Activated CD8-positive, alpha-beta memory T cell treated with anti-CD3 and anti-CD28 coated beads, Interleukin-2, amount 10 ng/mL, durations not matched to agents 7 days and 5 days (primary cell): Measurements from ENCODE around the gene UXS1. TPM values are rescaled to one million over a fixed set of nuclear protein-coding genes. Genes with fewer than 3 reads are reported as not detected.
"Not testable (repeated sequence)": the region's sequence is repeated elsewhere in the genome, so short reads cannot be mapped to it uniquely, and the experiment has no call there.

Experiments
- ATAC-seq: fragments of 150-1000 bp; cut with Tn5 transposase; one replicate; pipeline ENCODE4 v1.10.0; 2021; ENCODE audit warnings: moderate library complexity
- CTCF ChIA-PET: fragments of 350-600 bp; sonication (Branson Sonifier 250); formaldehyde crosslinking; loops from one replicate; lab custom pipeline; 2021; ENCODE audit warnings: antibody characterized with exemption; lab: Charles Lee
- DNase-seq: peaks from one replicate; pipeline ENCODE4 v3.0.0-alpha.2; 2020
- H3K27ac Mint-ChIP-seq: one replicate; pipeline ENCODE4 v1.8.0; 2021; ENCODE audit warnings: mild to moderate bottlenecking, mixed read lengths
- H3K27me3 Mint-ChIP-seq: one replicate; pipeline ENCODE4 v1.8.0; 2021; ENCODE audit warnings: mixed read lengths
- H3K36me3 Mint-ChIP-seq: one replicate; pipeline ENCODE4 v1.8.0; 2021; ENCODE audit warnings: mild to moderate bottlenecking, mixed read lengths
- H3K4me1 Mint-ChIP-seq: one replicate; pipeline ENCODE4 v1.8.0; 2021; ENCODE audit warnings: mixed read lengths
- H3K4me3 Mint-ChIP-seq: one replicate; pipeline ENCODE4 v1.8.0; 2021; ENCODE audit warnings: mild to moderate bottlenecking, moderate library complexity, mixed read lengths
- H3K9me3 Mint-ChIP-seq: one replicate; pipeline ENCODE4 v1.8.0; 2022; ENCODE audit warnings: low read depth, mixed read lengths
- total RNA-seq, 2 experiments: library from RNA; stranded (reverse); gene quantifications; one replicate each; pipeline ENCODE4 v1.2.3, GENCODE V29; 2021

Gene UXS1
- total RNA-seq = 100 to 1,000 TPM in 1 of 2 experiments, 10 to 100 TPM in 1; 90.0 to 115 TPM

GRCh38 chr2:106193977-106194778, at the start of gene UXS1:
Gene UXS1 (minus strand): TSS chr2:106194301. CDS start chr2:106194241, 60 bp downstream.
- peaks cover 4% of the 10 kb centered on the region for H3K27me3 Mint-ChIP-seq
- H3K9me3 Mint-ChIP-seq = no peaks in the 10 kb centered on the region
- peaks cover 16% of the 10 kb centered on the region for H3K36me3 Mint-ChIP-seq
- ATAC-seq (peak; percentile 83), DNase-seq (peak; percentile 98)
- peak within 1 kb of the TSS; percentile 87 for H3K4me3 Mint-ChIP-seq
- H3K4me1 Mint-ChIP-seq = peaks cover 40% of the 10 kb centered on the region
- CTCF ChIA-PET = interaction anchor here (1.3 to 1.6 kb wide), 3 partner anchors 11 to 34 kb away, joined by 4 to 7 read pairs (median 7); no protein-coding TSS in a partner anchor
- H3K27ac Mint-ChIP-seq = peak within 1 kb of the TSS; percentile 86

GRCh38 chr2:106239491-106239890, 45.4 kb upstream of the UXS1 start:
- H3K4me3 Mint-ChIP-seq, H3K27ac Mint-ChIP-seq, H3K27me3 Mint-ChIP-seq, ATAC-seq, CTCF ChIA-PET, DNase-seq, H3K4me1 Mint-ChIP-seq: not testable (repeated sequence)
- H3K36me3 Mint-ChIP-seq = peaks cover 11% of the 10 kb centered on the region
- H3K9me3 Mint-ChIP-seq = peaks cover 22% of the 10 kb centered on the region

DNA sequence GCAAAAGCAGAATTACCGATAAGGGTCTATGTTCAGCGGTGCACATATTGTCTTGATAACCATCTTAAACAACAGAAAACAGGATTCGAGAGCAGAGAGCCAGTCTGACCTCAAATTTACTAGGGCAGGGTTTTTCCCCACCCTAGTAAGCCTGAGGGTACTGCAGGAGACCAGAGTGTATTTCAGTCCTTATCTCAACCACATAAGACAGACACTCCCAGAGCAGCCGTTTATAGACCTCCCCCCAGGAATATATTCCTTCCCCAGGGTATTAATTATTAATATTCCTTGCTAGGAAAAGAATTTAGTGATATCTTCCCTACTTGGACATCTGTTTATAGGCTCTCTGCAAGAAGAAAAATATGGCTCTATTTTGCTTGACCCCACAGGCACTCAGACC, 41.3 kb upstream of the UXS1 start:
- H3K9me3 Mint-ChIP-seq = peaks cover 27% of the 10 kb centered on the region
- H3K4me3 Mint-ChIP-seq, H3K27me3 Mint-ChIP-seq, H3K27ac Mint-ChIP-seq, CTCF ChIA-PET, H3K4me1 Mint-ChIP-seq, DNase-seq, ATAC-seq: not testable (repeated sequence)
- H3K36me3 Mint-ChIP-seq = peaks cover 16% of the 10 kb centered on the region

DNA sequence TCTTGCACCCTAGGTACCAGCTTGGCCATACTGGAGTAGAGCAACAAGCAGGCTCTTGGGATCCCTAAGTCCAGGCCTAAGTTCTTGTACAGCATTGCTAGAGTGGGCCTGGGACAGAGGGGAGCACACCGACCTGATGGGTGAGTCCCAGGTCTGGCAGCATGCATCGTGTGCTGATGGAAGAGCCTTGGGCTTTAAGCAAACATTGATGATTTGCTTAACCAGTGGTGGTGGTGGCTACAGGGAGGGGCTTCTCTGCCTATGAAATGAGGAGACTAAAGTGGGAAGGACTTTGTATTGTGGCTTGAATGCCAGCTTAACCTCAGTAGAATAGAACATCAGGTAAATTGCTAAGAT, 39.2 kb upstream of the UXS1 start:
- ATAC-seq (no peak), DNase-seq (no peak)
- Mint-ChIP-seq H3K27ac (no peak overlapping the region), H3K4me1 (no peaks in the 10 kb centered on the region), H3K9me3 (peaks cover 27% of the 10 kb centered on the region), H3K4me3 (no peak overlapping the region), H3K27me3 (peaks cover 6% of the 10 kb centered on the region), H3K36me3 (peaks cover 16% of the 10 kb centered on the region)
- CTCF ChIA-PET = no interaction called here

DNA sequence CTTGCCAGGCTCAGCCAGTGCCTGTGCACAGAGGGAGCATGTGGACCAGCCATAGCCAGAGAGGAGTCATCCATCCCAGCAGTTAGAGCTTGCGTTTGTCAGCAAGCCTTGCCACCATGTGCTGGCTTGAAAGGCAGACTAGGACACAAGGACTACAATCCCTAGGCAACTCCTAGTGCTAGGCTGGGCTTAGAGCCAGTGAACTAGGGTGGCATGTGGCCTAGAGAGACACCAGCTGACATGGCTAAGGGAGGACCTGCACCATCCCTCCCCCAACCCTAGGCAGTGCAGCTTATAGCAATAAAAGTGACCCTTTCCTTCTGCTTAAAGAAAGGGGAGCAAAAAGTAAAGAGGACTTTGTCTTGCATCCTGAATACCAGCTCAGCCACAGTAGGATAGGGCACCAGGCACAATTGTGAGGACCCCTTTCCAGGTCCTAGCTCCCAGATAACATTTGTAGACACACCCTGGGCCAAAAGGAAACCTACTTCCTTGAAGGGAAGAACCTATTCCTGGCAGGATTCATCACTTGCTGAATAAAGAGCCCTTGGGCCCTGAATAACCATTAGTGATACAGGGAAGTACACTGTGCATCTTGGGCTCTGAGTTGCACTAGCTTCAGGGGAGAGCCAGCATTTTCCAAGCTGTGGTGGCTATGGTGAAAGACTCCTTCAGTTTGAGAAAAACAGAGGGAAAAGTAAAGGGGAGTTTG, 38.7 kb upstream of the UXS1 start:
- H3K36me3 Mint-ChIP-seq = peaks cover 16% of the 10 kb centered on the region
- H3K9me3 Mint-ChIP-seq = peaks cover 27% of the 10 kb centered on the region
- no peak overlapping the region for H3K27ac Mint-ChIP-seq
- peaks cover 6% of the 10 kb centered on the region for H3K27me3 Mint-ChIP-seq
- no peak overlapping the region for H3K4me3 Mint-ChIP-seq
- DNase-seq (no peak), ATAC-seq (no peak)
- CTCF ChIA-PET = no interaction called here
- H3K4me1 Mint-ChIP-seq = no peaks in the 10 kb centered on the region

- Mint-ChIP-seq H3K27me3 (peaks cover 3% of the 10 kb centered on the region), H3K4me3 (no peak overlapping the region), H3K36me3 (no peaks in the 10 kb centered on the region), H3K4me1 (no peaks in the 10 kb centered on the region), H3K27ac (no peak overlapping the region), H3K9me3 (no peaks in the 10 kb centered on the region)
- ATAC-seq (no peak), DNase-seq (no peak)
- CTCF ChIA-PET = no interaction called here
Observed at GRCh38 chr2:106223347-106223746, 29.2 kb upstream of the UXS1 start.

DNA sequence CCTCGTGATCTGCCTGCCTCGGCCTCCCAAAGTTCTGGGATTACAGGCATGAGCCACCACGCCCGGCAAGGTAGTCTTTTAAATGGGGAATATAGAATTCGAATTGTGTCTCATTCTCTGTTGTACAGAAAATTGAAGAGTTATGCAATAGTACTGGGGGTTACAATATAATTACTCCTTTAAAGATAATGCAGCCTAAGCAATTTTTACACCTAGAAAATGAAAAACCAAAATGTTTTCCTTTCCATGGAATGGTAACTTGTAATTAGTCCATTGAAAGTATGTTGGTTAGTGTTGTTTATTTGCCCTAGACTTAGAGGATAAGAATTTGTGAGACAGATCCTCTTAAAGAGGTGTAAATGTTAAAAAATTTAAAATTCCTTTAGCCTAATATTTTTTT, 28.0 kb upstream of the UXS1 start:
- H3K4me3 Mint-ChIP-seq, DNase-seq, H3K9me3 Mint-ChIP-seq, CTCF ChIA-PET, H3K4me1 Mint-ChIP-seq, H3K36me3 Mint-ChIP-seq, H3K27ac Mint-ChIP-seq, ATAC-seq, H3K27me3 Mint-ChIP-seq: not testable (repeated sequence)

DNA sequence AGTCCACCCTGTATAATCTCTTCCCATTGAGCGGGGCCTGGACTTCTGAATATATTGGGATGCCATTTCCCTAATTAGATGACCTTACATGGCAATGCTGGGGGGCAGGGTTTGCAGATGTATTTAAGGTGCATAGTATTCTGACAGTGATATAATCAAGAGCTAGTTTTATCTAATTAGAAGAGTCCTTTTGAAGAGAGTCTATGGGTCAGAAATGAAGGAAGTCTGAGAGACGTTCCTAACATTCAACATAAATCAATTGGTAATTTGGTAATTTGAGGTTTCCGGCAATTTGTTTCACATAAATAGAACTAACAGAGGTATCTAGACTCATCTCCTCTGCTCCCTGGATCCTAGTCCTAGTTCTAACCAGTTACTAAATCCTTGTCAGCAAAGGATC, 25.7 kb upstream of the UXS1 start:
- CTCF ChIA-PET = no interaction called here
- Mint-ChIP-seq H3K27me3 (peaks cover 9% of the 10 kb centered on the region), H3K36me3 (no peaks in the 10 kb centered on the region), H3K4me3 (no peak overlapping the region), H3K4me1 (no peaks in the 10 kb centered on the region), H3K9me3 (peaks cover 3% of the 10 kb centered on the region), H3K27ac (no peak overlapping the region)
- ATAC-seq (no peak), DNase-seq (no peak)

- DNase-seq, H3K4me3 Mint-ChIP-seq, H3K36me3 Mint-ChIP-seq, H3K27me3 Mint-ChIP-seq, H3K27ac Mint-ChIP-seq, ATAC-seq, H3K4me1 Mint-ChIP-seq, CTCF ChIA-PET, H3K9me3 Mint-ChIP-seq: not testable (repeated sequence)
Observed at GRCh38 chr2:106219157-106219556, 25.1 kb upstream of the UXS1 start.

DNA sequence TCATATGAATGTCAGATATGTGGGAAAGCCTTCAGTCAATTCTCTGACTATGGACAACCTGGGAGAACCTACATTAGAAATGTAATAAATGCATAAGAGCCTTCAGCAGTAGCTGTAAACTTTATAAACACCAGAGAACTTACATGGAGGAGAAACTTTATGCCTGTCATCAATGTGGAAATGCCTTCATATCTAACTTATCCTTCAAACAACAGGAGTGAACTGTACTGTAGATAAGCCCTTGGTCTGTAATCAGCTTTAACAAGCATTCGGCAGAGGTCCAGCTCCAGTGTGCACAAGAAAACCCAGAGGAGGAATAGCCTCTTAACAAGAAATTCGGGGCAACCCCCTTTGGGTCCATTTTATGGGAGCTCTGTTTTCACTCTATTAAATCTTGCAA, 14.8 kb upstream of the UXS1 start:
- Mint-ChIP-seq H3K9me3 (peaks cover 17% of the 10 kb centered on the region), H3K27ac (no peak overlapping the region), H3K36me3 (peaks cover 13% of the 10 kb centered on the region), H3K4me1 (peaks cover 11% of the 10 kb centered on the region), H3K4me3 (no peak overlapping the region), H3K27me3 (no peaks in the 10 kb centered on the region)
- no peak for ATAC-seq
- DNase-seq = no peak
- CTCF ChIA-PET = interaction anchor here (1.6 kb wide), 1 partner anchor 99 kb away, joined by 5 read pairs; no protein-coding TSS in a partner anchor

GRCh38 chr2:106208399-106208798, 14.3 kb upstream of the UXS1 start:
- no peak for DNase-seq
- CTCF ChIA-PET = interaction anchor here (1.6 kb wide), 1 partner anchor 99 kb away, joined by 5 read pairs; no protein-coding TSS in a partner anchor
- peaks cover 17% of the 10 kb centered on the region for H3K9me3 Mint-ChIP-seq
- H3K4me1 Mint-ChIP-seq = peaks cover 11% of the 10 kb centered on the region
- H3K36me3 Mint-ChIP-seq = peaks cover 13% of the 10 kb centered on the region
- ATAC-seq = no peak
- no peak overlapping the region for H3K4me3 Mint-ChIP-seq
- no peaks in the 10 kb centered on the region for H3K27me3 Mint-ChIP-seq
- no peak overlapping the region for H3K27ac Mint-ChIP-seq

DNA sequence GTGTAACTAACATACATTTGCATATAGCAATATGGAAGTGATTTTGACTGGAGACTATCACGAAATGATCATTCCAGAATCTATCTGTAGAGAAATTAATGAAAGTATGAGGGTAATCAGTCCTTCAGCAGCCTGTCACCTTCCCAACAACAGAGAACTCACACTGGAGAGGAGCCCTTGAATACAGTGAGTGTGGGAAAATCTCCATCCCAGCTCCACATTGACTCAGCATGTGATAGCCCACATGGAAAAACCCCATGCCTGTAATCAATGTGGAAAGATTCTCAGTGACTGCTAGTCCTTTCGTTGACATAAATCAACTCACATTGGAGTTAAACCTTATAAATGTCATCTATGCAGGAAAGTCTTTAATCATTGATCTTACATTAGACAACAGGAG, 13.1 kb upstream of the UXS1 start:
- H3K27me3 Mint-ChIP-seq = no peaks in the 10 kb centered on the region
- DNase-seq (no peak), ATAC-seq (no peak)
- peaks cover 17% of the 10 kb centered on the region for H3K9me3 Mint-ChIP-seq
- no peak overlapping the region for H3K27ac Mint-ChIP-seq
- CTCF ChIA-PET = no interaction called here
- H3K4me3 Mint-ChIP-seq = no peak overlapping the region
- H3K4me1 Mint-ChIP-seq = peaks cover 11% of the 10 kb centered on the region
- H3K36me3 Mint-ChIP-seq = peaks cover 13% of the 10 kb centered on the region

DNA sequence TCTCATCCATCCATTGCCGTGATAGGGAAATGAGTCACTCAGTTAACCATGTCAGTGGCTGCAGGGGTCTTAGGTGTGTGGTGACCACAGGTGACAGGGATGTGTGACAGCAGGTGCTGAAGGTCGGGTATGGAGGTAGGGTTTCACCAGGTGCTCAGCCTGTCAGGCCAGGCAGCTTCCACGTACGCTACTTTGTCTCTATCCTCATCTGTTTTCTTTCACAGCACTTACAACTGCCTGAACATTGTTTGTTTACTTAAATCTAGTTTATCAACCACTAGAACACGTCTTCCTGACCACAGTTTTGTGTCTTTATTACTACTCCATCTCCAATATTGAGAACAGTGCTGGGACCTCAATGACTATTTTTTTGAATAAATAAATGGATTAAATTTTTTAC, 11.4 kb upstream of the UXS1 start:
- Mint-ChIP-seq H3K36me3 (peaks cover 13% of the 10 kb centered on the region), H3K9me3 (peaks cover 17% of the 10 kb centered on the region), H3K4me1 (peaks cover 11% of the 10 kb centered on the region), H3K27ac (peak overlapping the region; percentile 56), H3K27me3 (no peaks in the 10 kb centered on the region), H3K4me3 (no peak overlapping the region)
- CTCF ChIA-PET = no interaction called here
- ATAC-seq (peak; percentile 83), DNase-seq (peak; percentile 52)

GRCh38 chr2:106204551-106204950, 10.4 kb upstream of the UXS1 start:
- H3K36me3 Mint-ChIP-seq = peaks cover 13% of the 10 kb centered on the region
- CTCF ChIA-PET, H3K27ac Mint-ChIP-seq, H3K4me3 Mint-ChIP-seq, ATAC-seq, H3K27me3 Mint-ChIP-seq, DNase-seq: not testable (repeated sequence)
- peaks cover 11% of the 10 kb centered on the region for H3K4me1 Mint-ChIP-seq
- H3K9me3 Mint-ChIP-seq = peaks cover 17% of the 10 kb centered on the region
